GM12878 (cell line): Measurements from ENCODE around the gene SMOC1. TPM values are rescaled to one million over a fixed set of nuclear protein-coding genes. Genes with fewer than 3 reads are reported as not detected.

ENCODE experiments used
- ATAC-seq: fragments of 200-7000 bp; cut with Tn5 transposase; 3 replicates; pipeline ENCODE4 v1.9.1; 2020; ENCODE audit warnings: mild to moderate bottlenecking, moderate library complexity
- BruUV-seq: library from RNA; stranded (reverse); fragments of 400-500 nt; replicated peaks from 2 replicates; lab custom pipeline; 2021; lab: Mats Ljungman, UMichigan
- CTCF ChIA-PET: fragments of 300-600 bp; sonication (Branson Sonifier 250); formaldehyde crosslinking; extraction: SDS; loops from one replicate; lab custom pipeline; 2021; ENCODE audit warnings: inconsistent platforms; lab: Yijun Ruan, JAX
- POLR2A ChIA-PET: fragments of 350-600 bp; formaldehyde crosslinking; extraction: SDS; loops from one replicate; lab custom pipeline; 2021; ENCODE audit warnings: inconsistent platforms; lab: Charles Lee
- RAD21 ChIA-PET: fragments of 300-600 bp; sonication (Branson Sonifier 250); formaldehyde crosslinking; loops from one replicate; lab custom pipeline; 2023; ENCODE audit warnings: antibody characterized with exemption; ENCODE audit not compliant: unreplicated experiment; lab: Charles Lee
- SMC1A ChIA-PET: fragments of 300-600 bp; sonication (Branson Sonifier 250); formaldehyde crosslinking; loops from one replicate; lab custom pipeline; 2023; ENCODE audit not compliant: unreplicated experiment, uncharacterized antibody; lab: Charles Lee
- DNase-seq: peaks from one replicate; pipeline ENCODE4 v3.0.0-alpha.2; 2011; ENCODE audit warnings: low read depth, low spot score
- FAIRE-seq: peaks from 3 replicates; lab custom pipeline; 2011; peaks lifted over from hg19 to GRCh38; lab: Jason Lieb, UNC
- H2AFZ ChIP-seq: 2 replicates; pipeline ENCODE4 v1.6.0; 2011; ENCODE audit warnings: low read depth, low read length, control low read depth; ENCODE audit not compliant: control insufficient read depth
- H3K27ac ChIP-seq: 2 replicates; pipeline ENCODE4 v1.5.1; 2011; ENCODE audit warnings: control low read depth; ENCODE audit not compliant: control insufficient read depth, insufficient read depth
- H3K27me3 ChIP-seq, 2 experiments: replicated peaks in 1 of 2; 2 replicates each; pipeline versions ENCODE4 v1.6.0 to v1.6.1; 2011; ENCODE audit warnings: low read length in 1 of 2; ENCODE audit not compliant: control insufficient read depth in 2 of 2, insufficient read depth in 2 of 2
- H3K36me3 ChIP-seq, 2 experiments: 2 replicates each; pipeline ENCODE4 v1.5.1; 2011; ENCODE audit warnings: low read length in 1 of 2; ENCODE audit not compliant: control insufficient read depth in 2 of 2, insufficient read depth in 2 of 2
- H3K4me1 ChIP-seq: 2 replicates; pipeline ENCODE4 v1.6.1; 2011; ENCODE audit warnings: mild to moderate bottlenecking, low read length, moderate library complexity, mixed read lengths; ENCODE audit not compliant: control insufficient read depth, insufficient read depth
- H3K4me2 ChIP-seq: 2 replicates; pipeline ENCODE4 v1.6.0; 2011; ENCODE audit warnings: control low read depth; ENCODE audit not compliant: control insufficient read depth, insufficient read depth
- H3K4me3 ChIP-seq: fragments of 200-600 bp; sonication (generic); 2 replicates; pipeline ENCODE4 v1.5.1; 2016
- H3K79me2 ChIP-seq: 2 replicates; pipeline ENCODE4 v1.6.0; 2011; ENCODE audit warnings: low read length; ENCODE audit not compliant: control insufficient read depth, insufficient read depth
- H3K9ac ChIP-seq: 2 replicates; pipeline ENCODE4 v1.8.0; 2011; ENCODE audit warnings: low read length, control low read depth, mixed read lengths; ENCODE audit not compliant: control insufficient read depth, insufficient read depth
- H3K9me3 ChIP-seq: replicated peaks from 3 replicates; pipeline ENCODE4 v1.5.1; 2011; ENCODE audit warnings: mild to moderate bottlenecking, low read length; ENCODE audit not compliant: control insufficient read depth, insufficient read depth
- H4K20me1 ChIP-seq: 2 replicates; pipeline ENCODE4 v1.6.0; 2011; ENCODE audit not compliant: control insufficient read depth, insufficient read depth
- EGR1 ChIP-seq, 2 experiments: IDR thresholded peaks; 1 replicate in 1 of 2; 2 replicates in 1 of 2; pipeline ENCODE4 v1.6.1; 2011 to 2012; ENCODE audit warnings: low read depth in 2 of 2, low read length in 2 of 2, borderline replicate concordance in 1 of 2, mild to moderate bottlenecking in 1 of 2, moderate library complexity in 1 of 2
- MLLT1 ChIP-seq: fragments of 450-650 bp; IDR thresholded peaks from 2 replicates; pipeline ENCODE4 v1.6.1; 2016; ENCODE audit warnings: mild to moderate bottlenecking
- NFYB ChIP-seq: IDR thresholded peaks from 2 replicates; pipeline ENCODE4 v1.6.1; 2011; ENCODE audit warnings: low read depth, mild to moderate bottlenecking, low read length, improper control_type of control experiment, moderate library complexity; ENCODE audit not compliant: insufficient read depth
- NR2C2 ChIP-seq: IDR thresholded peaks from 2 replicates; pipeline ENCODE4 v1.6.1; 2011; ENCODE audit warnings: borderline replicate concordance, low read depth; ENCODE audit not compliant: control insufficient read depth, insufficient read length
- SMC3 ChIP-seq: IDR thresholded peaks from 2 replicates; pipeline ENCODE4 v1.6.1; 2011; ENCODE audit warnings: low read length, improper control_type of control experiment, borderline replicate concordance
- ZNF384 ChIP-seq: IDR thresholded peaks from 2 replicates; pipeline ENCODE4 v1.6.1; 2012; ENCODE audit warnings: low read depth, mild to moderate bottlenecking, low read length, improper control_type of control experiment, borderline replicate concordance
- WGBS: methylation state at CpG from one replicate; pipeline ENCODE4 v1.1.6; 2016; ENCODE audit warnings: low lambda C conversion rate; ENCODE audit not compliant: insufficient replicate concordance, insufficient coverage; ENCODE audit errors: missing lambda C conversion rate; 5-methylcytosine and 5-hydroxymethylcytosine counted together
- in situ Hi-C: fragments of 300-500 bp; cut with MboI; formaldehyde crosslinking; loops from 9 replicates; pipeline ENCODE4 v1.14.3; 2018; ENCODE audit warnings: mixed read lengths
- intact Hi-C: fragments of 100-400 bp; cut with micrococcal nuclease; formaldehyde crosslinking; loops from one replicate; pipeline ENCODE4 v1.14.2; 2022; ENCODE audit not compliant: unreplicated experiment
- polyA plus RNA-seq, 11 experiments: library from polyadenylated mRNA; depleted of rRNA in 4 of 11; unstranded in 6 of 11; stranded (reverse) in 5 of 11; fragments of >200 nt; fragmentation: Nextera tagmentation in 4 of 11; fragmentation: Illumina TruSeq in 1 of 11; extraction: Ambion mirVana in 4 of 11; extraction: Trizol in 1 of 11; gene quantifications; 1 replicate in 1 of 11; 2 replicates in 10 of 11; pipeline versions ENCODE4 v1.2.1 to v1.2.3, GENCODE V29; 2011 to 2016; ENCODE audit warnings: inconsistent platforms in 2 of 11, missing spikeins in 2 of 11, low read depth in 1 of 11
- total RNA-seq, 4 experiments: library from RNA; depleted of rRNA in 3 of 4; stranded (reverse); fragments of >200 nt in 3 of 4; fragmentation: Illumina TruSeq in 1 of 4; extraction: Trizol in 1 of 4; gene quantifications; 2 replicates each; pipeline versions ENCODE4 v1.2.1 to v1.2.3, GENCODE V29; 2013 to 2021
- TF ChIP-seq, protein P1 (sequence below): fragments of 450-650 bp; IDR thresholded peaks from 2 replicates; pipeline ENCODE4 v1.6.1; 2017; ENCODE audit warnings: mild to moderate bottlenecking, low read depth, inconsistent platforms; ENCODE audit not compliant: poor library complexity, severe bottlenecking

Gene SMOC1
- total and polyA plus RNA-seq, 10 of the 15 experiments (the other 5 are each of a cell fraction or from before 2014, with no cell fraction given), result 0.03 to 0.26 (median 0.14) TPM; not detected in 7

- CTCF ChIA-PET, result no interaction called here
- intact Hi-C loops (no loop called here), in situ Hi-C loops (no loop called here)
- H3K9ac ChIP-seq, result no peak overlapping the region
- H3K27ac ChIP-seq, result no peak overlapping the region
- DNase-seq, result no peak
- TF ChIP-seq, protein P1, sequence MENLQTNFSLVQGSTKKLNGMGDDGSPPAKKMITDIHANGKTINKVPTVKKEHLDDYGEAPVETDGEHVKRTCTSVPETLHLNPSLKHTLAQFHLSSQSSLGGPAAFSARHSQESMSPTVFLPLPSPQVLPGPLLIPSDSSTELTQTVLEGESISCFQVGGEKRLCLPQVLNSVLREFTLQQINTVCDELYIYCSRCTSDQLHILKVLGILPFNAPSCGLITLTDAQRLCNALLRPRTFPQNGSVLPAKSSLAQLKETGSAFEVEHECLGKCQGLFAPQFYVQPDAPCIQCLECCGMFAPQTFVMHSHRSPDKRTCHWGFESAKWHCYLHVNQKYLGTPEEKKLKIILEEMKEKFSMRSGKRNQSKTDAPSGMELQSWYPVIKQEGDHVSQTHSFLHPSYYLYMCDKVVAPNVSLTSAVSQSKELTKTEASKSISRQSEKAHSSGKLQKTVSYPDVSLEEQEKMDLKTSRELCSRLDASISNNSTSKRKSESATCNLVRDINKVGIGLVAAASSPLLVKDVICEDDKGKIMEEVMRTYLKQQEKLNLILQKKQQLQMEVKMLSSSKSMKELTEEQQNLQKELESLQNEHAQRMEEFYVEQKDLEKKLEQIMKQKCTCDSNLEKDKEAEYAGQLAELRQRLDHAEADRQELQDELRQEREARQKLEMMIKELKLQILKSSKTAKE, result no peak
- TF ChIP-seq ZNF384 (no peak), EGR1 (IDR thresholded peaks at IDR 0.05; ENCODE audit: borderline replicate concordance in 1 of 2, low read depth in 2 of 2, low read length in 2 of 2) (no peak), NFYB (no peak), NR2C2 (no peak), SMC3 (no peak), MLLT1 (no peak)
- no peak overlapping the region for H3K4me2 ChIP-seq
- BruUV-seq, result no TSS peak
- ATAC-seq, result no peak
- POLR2A ChIA-PET, result no interaction called here
- H2AFZ ChIP-seq, result no peak overlapping the region
- no peaks in the 10 kb centered on the region for H3K79me2 ChIP-seq
- no peaks in the 10 kb centered on the region; the same call in 2 of the 3 replicates for H3K9me3 ChIP-seq
- WGBS, result 37% methylated on average over 12 of the region's 12 CpGs
- no peaks in the 10 kb centered on the region for H3K36me3 ChIP-seq
- RAD21 ChIA-PET, result no interaction called here
- H4K20me1 ChIP-seq, result no peaks in the 10 kb centered on the region
- SMC1A ChIA-PET, result no interaction called here
- FAIRE-seq, result no peak
- peaks cover 0 to 3% of the 10 kb centered on the region in 2 experiments; a peak in 2 of 4 replicates for H3K27me3 ChIP-seq
- no peak overlapping the region for H3K4me3 ChIP-seq
- H3K4me1 ChIP-seq, result no peaks in the 10 kb centered on the region
These were observed 64.0 kb downstream of the SMOC1 start for GRCh38 chr14:69943084-69943780.
